Choroid plexus epithelial cell (primary cell): ENCODE data around the gene SKA2.

Experiments
- DNase-seq: peaks from one replicate; pipeline ENCODE4 v3.0.0-alpha.2; 2010; ENCODE audit warnings: low read depth
- H3K4me3 ChIP-seq: 2 replicates; pipeline ENCODE4 v1.5.1; 2011; ENCODE audit warnings: low read depth, mild to moderate bottlenecking, control low read depth, low read length, moderate library complexity
- CTCF ChIP-seq: conservative IDR thresholded peaks from 2 replicates; pipeline ENCODE4 v1.5.1; 2011; ENCODE audit warnings: low read depth, mild to moderate bottlenecking, control low read depth, inconsistent platforms, low read length, moderate library complexity

SKA2 gene

GRCh38 chr17:59074494-59074893, 80.5 kb downstream of the SKA2 start:
- peak; percentile 79 for DNase-seq
- H3K4me3 ChIP-seq, result no peak overlapping the region
- TF ChIP-seq CTCF, result no peak

GRCh38 chr17:59073972-59074371, 81.0 kb downstream of the SKA2 start:
- TF ChIP-seq CTCF, result no peak
- no peak for DNase-seq
- H3K4me3 ChIP-seq, result no peak overlapping the region

GRCh38 chr17:59069856-59070255, 85.1 kb downstream of the SKA2 start:
- H3K4me3 ChIP-seq, result no peak overlapping the region
- TF ChIP-seq CTCF, result no peak
- DNase-seq, result no peak

GRCh38 chr17:59067756-59068155, 87.2 kb downstream of the SKA2 start:
- no peak overlapping the region for H3K4me3 ChIP-seq
- no peak for DNase-seq
- no peak for TF ChIP-seq CTCF

GRCh38 chr17:59067340-59067739, 87.6 kb downstream of the SKA2 start:
- no peak for DNase-seq
- no peak for TF ChIP-seq CTCF
- H3K4me3 ChIP-seq, result no peak overlapping the region

GRCh38 chr17:59062509-59062908, 92.5 kb downstream of the SKA2 start:
- DNase-seq, result no peak
- no peak overlapping the region for H3K4me3 ChIP-seq
- no peak for TF ChIP-seq CTCF
